GM21723 (cell line): ENCODE data around the gene GADD45B.
"Not testable (repeated sequence)": the region's sequence is repeated elsewhere in the genome, so short reads cannot be mapped to it uniquely, and the experiment has no call there.

Source experiments
- ATAC-seq: cut with Tn5 transposase; IDR thresholded peaks from one replicate; pipeline ENCODE4 v1.9.1; 2021; ENCODE audit warnings: mild to moderate bottlenecking, moderate library complexity; ENCODE audit not compliant: unreplicated experiment

Gene GADD45B

GRCh38 chr19:2487842-2488241, 11.9 kb downstream of the GADD45B start:
- ATAC-seq = no peak

GRCh38 chr19:2488405-2488941, 12.5 kb downstream of the GADD45B start:
- ATAC-seq = no peak

- no peak for ATAC-seq
Observed at GRCh38 chr19:2488942-2489731, 13.2 kb downstream of the GADD45B start.

- ATAC-seq = no peak
Observed at GRCh38 chr19:2490659-2491058, 14.7 kb downstream of the GADD45B start.

- ATAC-seq = no peak
Observed at GRCh38 chr19:2491130-2491801, 15.3 kb downstream of the GADD45B start.

- ATAC-seq = no peak
Observed at GRCh38 chr19:2492870-2493269, 16.9 kb downstream of the GADD45B start.

GRCh38 chr19:2493448-2493847, 17.5 kb downstream of the GADD45B start:
- not testable (repeated sequence) for ATAC-seq

- no peak for ATAC-seq
Observed at GRCh38 chr19:2494084-2494446, 18.1 kb downstream of the GADD45B start.

- ATAC-seq = no peak
Observed at GRCh38 chr19:2494447-2495129, 18.7 kb downstream of the GADD45B start.

GRCh38 chr19:2495130-2495641, 19.3 kb downstream of the GADD45B start:
- ATAC-seq = no peak

GRCh38 chr19:2495651-2496316, 19.9 kb downstream of the GADD45B start:
- no peak for ATAC-seq

GRCh38 chr19:2497186-2497585, 21.3 kb downstream of the GADD45B start:
- no peak for ATAC-seq

GRCh38 chr19:2500156-2500555, 24.2 kb downstream of the GADD45B start:
- ATAC-seq = no peak

GRCh38 chr19:2500841-2501261, 24.9 kb downstream of the GADD45B start:
- no peak for ATAC-seq

- no peak for ATAC-seq
Observed at GRCh38 chr19:2503521-2504109, 27.7 kb downstream of the GADD45B start.

GRCh38 chr19:2506656-2507055, 30.7 kb downstream of the GADD45B start:
- ATAC-seq = not testable (repeated sequence)

- no peak for ATAC-seq
Observed at GRCh38 chr19:2507109-2507508, 31.2 kb downstream of the GADD45B start.

GRCh38 chr19:2509096-2509495, 33.2 kb downstream of the GADD45B start:
- ATAC-seq = no peak

GRCh38 chr19:2511570-2511969, 35.6 kb downstream of the GADD45B start:
- ATAC-seq = no peak

GRCh38 chr19:2511991-2512390, 36.1 kb downstream of the GADD45B start:
- ATAC-seq = no peak
